HT-29 (cell line): ENCODE data around the gene MRRF. TPM values are rescaled to one million over a fixed set of nuclear protein-coding genes. Genes with fewer than 3 reads are reported as not detected.

Experiments used
- DNase-seq: peaks from one replicate; pipeline ENCODE4 v3.0.0-alpha.2; 2015; ENCODE audit warnings: low spot score
- total RNA-seq: library from RNA; depleted of rRNA; stranded (reverse); fragments of >200 nt; shearing (Covaris generic); gene quantifications from 2 replicates; pipeline ENCODE4 v1.2.3, GENCODE V29; 2014; rRNA removed

The MRRF gene, protein sequence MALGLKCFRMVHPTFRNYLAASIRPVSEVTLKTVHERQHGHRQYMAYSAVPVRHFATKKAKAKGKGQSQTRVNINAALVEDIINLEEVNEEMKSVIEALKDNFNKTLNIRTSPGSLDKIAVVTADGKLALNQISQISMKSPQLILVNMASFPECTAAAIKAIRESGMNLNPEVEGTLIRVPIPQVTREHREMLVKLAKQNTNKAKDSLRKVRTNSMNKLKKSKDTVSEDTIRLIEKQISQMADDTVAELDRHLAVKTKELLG
- 49.3 and 52.4 TPM in 2 replicates for total RNA-seq

- DNase-seq: peak; percentile 93
Observed at GRCh38 chr9:122264360-122265148, at the start of gene MRRF, which contains the start of gene RBM18. Gene MRRF (plus strand): TSS chr9:122264882. CDS start chr9:122270892, 6,010 bp downstream. Gene RBM18 (minus strand): TSS chr9:122264840. CDS start chr9:122261492, 3,348 bp downstream.

DNA sequence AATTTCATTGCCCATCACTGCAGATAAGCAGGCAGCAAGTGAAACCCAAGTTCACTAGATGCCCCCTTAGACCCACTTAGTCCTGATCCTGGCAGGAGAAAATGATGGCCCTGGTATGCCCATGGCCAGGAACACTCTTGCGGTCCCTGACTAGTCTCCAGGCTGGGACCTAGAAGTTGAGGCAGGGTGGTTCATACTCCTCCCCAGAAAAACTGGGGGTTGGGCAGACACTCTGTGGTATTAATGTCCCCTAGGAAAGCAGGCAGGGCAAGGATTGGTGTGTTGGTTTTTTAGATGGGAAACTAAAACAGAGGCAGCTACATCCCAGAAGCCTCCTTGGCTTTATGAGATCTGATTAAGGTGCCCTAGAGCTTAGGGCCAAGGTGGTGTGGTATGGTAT, 49.0 kb upstream of the MRRF start:
- DNase-seq: no peak

- DNase-seq: no peak
Observed at GRCh38 chr9:122216138-122216797, 48.4 kb upstream of the MRRF start.

DNA sequence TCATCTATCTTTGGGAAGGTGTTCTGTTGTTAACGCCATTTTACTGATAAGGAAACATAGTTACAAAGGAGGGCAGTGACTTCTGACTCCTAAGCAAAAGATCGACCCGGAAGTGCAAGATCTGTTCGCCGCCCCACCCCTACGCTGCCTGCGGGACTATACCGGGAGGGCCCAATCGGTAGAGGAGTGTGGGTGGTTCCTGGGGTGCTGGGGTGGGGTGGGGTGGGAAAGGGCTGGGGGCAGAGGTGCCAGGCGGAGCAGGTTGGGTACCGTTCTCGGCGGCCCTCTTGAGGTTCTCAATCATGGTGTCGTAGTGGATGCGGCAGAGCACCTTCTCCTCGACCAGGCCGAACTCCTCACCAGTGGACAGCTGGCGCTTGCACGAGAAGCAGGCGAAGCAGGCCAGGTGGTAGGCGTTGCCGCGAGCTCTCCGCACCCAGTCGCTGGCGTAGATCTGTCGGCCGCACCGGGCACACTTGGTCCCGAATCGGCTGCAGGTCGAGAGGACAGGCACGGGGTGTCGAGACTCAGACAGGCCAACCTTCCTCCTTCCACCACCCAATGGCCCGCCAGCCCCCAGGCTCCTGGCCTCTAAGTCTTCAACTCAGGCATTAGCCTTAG, 47.8 kb upstream of the MRRF start:
- no peak for DNase-seq

GRCh38 chr9:122217640-122218039, 47.0 kb upstream of the MRRF start:
- DNase-seq: no peak

- no peak for DNase-seq
Observed at GRCh38 chr9:122218071-122218934, 46.4 kb upstream of the MRRF start.

DNA sequence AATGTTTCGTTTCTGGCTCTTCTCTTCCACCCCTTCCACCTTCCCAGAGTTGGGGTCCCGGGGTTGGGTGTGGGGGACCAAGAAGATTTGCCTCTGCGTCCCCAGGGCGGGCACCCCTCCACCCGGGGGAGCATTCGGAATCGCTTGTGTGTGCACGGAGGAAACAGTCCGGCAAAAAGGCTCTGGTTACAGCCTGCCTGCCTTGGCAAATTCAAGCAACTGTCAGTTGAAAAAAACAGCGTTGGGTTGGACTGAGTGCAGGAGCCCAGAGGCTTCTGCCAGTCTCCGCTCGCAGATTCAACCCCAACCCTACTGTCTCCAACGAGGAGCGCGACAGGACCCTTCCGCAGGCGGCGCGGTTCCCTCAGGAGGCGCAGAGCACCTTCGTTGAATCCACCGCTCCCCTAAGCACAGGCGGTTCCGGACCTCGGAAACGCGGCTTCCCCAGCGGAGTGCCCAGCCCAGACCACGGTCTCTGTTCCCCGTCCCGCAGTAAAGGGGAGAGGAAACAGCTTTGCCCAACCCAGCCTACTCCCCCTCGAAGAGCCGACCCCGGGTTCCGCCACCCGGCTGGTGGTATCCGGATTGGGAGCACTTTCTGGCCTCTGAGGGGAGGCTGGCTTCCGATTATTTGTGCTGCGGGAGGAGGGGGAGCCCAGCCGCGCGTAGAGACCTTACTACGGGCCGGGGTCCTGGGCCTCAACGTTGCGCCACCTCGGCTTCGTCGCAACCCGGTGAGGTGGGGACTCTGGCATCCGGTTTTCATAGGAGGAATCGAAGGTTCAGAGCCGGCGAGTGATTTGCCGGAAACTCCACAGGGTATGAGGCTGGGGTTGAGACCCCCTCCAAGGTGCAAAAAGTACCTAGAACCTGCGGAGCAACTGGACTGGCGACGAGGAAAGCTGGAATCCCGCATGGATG, 45.5 kb upstream of the MRRF start:
- no peak for DNase-seq

DNA sequence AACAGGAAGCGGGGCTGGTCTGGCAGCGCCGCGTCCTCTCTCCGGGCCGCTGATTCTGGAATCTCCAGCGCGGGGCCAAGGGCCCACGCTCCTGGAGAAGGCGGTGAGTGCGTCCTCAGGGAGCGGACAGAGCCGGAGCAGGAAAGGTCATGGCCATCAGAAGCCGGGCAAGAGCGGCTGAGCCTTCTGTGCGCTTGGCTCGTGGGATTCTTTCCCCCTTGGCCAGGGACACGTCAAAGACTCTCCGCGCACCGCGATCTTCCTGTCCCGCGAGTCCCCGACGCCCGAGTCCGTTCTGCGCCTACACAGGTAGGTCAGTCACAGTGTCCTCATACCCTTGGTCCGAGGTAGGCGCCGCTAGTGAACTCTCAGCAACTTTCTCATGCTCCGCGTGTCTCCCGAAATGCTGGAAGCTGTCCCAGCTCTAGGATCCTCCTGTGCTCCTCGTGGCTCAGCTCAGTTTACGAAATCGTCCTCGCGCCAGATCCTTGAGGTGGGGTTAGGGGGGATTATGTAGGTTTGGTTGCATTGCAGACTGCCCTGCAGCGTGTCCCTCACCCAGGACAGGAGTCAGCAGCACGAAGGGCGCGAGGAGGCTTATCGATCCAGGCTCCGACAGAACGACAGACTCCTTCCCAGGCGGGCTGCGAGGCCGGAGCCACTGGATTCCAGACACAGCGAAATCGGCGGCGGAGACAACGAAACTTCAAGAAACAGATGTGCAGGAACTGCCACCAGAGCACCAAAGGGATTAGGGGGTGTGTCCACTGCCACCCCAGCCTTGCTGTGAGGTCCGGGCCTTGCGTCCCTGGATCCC, 44.6 kb upstream of the MRRF start:
- no peak for DNase-seq

- DNase-seq: no peak
Observed at GRCh38 chr9:122220673-122221182, 44.0 kb upstream of the MRRF start.

GRCh38 chr9:122221183-122221811, 43.4 kb upstream of the MRRF start:
- DNase-seq: no peak

- DNase-seq: no peak
Observed at GRCh38 chr9:122222791-122223190, 41.9 kb upstream of the MRRF start.

DNA sequence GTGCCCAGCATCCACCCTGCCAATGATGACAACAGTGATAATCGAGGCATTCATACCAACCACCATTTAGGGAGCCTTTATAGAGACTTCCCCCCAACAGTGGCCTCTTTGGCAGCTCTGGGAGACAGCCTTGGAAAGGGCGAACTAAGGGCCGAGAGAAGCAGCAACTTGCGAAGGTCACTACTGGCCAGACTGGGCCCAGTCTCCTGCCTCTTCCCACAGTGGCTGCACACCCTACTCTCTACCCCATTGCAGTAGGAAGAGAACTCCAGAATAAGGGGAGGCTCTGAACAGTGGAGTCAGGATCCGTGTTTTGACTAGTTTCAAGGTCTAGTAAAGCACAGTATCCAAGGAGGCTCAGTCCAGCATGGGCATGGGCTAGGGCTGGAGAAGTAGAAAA, 41.2 kb upstream of the MRRF start:
- no peak for DNase-seq

DNA sequence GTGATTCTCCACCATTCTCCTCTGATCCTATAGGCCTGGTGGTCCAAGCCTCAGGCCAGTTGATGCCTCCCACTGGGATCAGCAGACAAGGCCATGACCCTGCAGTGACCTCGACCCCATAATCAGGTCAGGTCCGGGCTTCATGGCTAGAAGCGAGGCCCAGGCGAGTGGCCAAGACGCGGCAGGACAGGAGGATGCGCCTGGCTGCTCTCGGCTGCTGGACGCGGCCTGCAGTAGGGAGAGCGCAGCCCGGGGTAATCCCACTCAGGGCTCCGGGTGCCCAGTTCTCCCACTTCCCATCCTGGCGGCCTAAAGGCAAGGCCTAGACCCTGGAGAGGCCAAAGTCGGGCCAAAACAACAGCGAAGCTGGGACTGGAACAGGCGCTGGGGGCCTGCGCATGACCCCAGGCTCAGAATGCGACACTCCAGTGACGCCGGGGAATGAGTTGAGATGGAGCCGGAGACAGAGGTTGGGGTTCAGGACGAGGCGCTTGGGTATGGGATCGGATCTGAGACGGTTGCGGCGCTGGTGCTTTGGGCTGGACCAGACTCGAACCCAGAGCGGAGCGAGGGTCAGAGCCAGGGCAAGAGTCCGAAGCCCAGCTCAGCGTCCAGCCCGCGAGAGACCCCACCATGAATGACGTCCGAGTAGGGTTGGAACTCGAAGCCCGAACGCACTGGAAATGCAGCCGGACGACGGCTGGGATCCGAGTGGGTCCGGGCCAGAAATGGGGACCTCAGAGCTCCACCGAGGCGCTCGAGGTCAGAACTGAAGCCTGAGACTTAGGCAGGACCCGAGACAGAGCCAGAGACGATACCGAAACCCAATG, 39.2 kb upstream of the MRRF start:
- no peak for DNase-seq

- no peak for DNase-seq
Observed at GRCh38 chr9:122226142-122226757, 38.4 kb upstream of the MRRF start.

DNA sequence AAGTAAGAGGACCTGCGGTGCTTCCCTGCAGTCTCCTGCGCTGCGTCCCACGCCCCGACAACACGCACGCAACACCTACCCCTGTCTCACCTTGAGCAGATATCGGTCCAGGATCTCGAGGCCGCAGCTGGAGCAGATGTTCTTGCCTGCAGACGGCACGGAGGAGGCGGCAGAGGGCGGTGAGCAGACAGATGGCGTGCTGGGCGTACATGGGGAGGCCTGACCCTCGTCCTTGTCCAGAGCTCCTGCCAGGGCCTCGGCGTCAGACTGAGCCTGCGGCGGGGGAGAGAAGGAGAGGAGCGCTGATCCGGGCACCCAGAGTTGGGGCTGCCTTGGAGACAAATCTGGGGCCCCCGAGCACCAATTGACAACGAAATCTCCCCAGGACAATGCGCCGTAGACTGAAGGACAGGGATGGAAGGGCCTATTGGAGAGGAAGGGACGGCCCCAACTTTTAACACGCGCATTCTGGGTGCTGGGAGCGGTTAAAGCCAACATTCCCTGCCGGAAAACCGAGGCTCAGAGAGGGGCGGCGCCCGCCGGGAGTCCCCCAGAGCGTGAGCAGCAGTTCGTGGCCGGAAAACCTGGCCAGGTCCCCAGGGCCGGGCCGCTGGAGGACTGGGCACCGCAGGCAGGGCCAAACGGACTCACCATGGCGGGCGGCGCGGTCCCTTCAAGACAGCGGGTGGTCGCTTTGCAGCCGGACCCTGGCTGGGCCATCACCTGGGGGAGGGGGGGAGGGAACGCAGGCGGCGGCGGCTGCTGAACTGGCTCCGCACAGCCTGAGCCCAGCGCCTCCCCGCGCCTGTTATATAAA, 37.7 kb upstream of the MRRF start:
- DNase-seq: no peak

- DNase-seq: no peak
Observed at GRCh38 chr9:122227575-122227900, 37.1 kb upstream of the MRRF start.
